Loucy (cell line): ENCODE data around the gene PRKCE.

Source experiments
- EZH2phosphoT487 ChIP-seq: fragments of 200-600 bp; IDR thresholded peaks from 2 replicates; pipeline ENCODE4 v1.6.1; 2018; ENCODE audit warnings: antibody characterized with exemption, mild to moderate bottlenecking, moderate library complexity, borderline replicate concordance
- TF ChIP-seq, protein P1 (sequence below): fragments of 200-600 bp; sonication (generic); conservative IDR thresholded peaks from 2 replicates; pipeline ENCODE4 v1.5.1; 2014; ENCODE audit warnings: mild to moderate bottlenecking, antibody characterized with exemption, low read length

DNA sequence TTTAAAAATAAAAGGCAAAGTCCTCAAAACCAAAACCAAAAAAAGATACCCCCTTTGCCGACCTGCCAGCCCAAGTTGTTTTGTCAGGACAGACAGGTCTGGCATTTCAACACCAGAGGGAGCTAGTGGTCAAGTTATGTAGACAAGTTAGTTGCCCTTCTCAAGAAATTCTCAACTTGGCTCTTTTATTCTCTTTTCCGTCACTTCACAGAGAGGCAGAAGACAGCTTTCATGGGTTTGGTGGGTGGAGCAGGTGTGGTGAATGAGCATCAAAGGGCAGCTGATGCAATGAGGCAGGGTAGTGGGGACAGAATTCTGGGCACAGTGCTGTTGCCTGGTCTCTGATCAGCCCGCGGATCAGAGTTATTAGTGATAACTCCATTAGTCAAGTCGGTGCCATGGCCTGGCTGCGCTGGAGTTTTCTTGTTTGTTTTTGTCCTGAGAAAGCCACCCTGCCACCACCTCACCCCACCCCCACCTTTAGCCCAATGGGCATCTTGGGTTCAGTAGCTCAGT, 342.1 kb downstream of the PRKCE start:
- TF ChIP-seq, protein P1, sequence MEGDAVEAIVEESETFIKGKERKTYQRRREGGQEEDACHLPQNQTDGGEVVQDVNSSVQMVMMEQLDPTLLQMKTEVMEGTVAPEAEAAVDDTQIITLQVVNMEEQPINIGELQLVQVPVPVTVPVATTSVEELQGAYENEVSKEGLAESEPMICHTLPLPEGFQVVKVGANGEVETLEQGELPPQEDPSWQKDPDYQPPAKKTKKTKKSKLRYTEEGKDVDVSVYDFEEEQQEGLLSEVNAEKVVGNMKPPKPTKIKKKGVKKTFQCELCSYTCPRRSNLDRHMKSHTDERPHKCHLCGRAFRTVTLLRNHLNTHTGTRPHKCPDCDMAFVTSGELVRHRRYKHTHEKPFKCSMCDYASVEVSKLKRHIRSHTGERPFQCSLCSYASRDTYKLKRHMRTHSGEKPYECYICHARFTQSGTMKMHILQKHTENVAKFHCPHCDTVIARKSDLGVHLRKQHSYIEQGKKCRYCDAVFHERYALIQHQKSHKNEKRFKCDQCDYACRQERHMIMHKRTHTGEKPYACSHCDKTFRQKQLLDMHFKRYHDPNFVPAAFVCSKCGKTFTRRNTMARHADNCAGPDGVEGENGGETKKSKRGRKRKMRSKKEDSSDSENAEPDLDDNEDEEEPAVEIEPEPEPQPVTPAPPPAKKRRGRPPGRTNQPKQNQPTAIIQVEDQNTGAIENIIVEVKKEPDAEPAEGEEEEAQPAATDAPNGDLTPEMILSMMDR = peak; percentile 86
- no peak for TF ChIP-seq EZH2phosphoT487
